ENCODE measurements around the gene GIT1.
"Not testable (repeated sequence)": the region's sequence is repeated elsewhere in the genome, so short reads cannot be mapped to it uniquely, and the experiment has no call there.

GIT1 gene

DNA sequence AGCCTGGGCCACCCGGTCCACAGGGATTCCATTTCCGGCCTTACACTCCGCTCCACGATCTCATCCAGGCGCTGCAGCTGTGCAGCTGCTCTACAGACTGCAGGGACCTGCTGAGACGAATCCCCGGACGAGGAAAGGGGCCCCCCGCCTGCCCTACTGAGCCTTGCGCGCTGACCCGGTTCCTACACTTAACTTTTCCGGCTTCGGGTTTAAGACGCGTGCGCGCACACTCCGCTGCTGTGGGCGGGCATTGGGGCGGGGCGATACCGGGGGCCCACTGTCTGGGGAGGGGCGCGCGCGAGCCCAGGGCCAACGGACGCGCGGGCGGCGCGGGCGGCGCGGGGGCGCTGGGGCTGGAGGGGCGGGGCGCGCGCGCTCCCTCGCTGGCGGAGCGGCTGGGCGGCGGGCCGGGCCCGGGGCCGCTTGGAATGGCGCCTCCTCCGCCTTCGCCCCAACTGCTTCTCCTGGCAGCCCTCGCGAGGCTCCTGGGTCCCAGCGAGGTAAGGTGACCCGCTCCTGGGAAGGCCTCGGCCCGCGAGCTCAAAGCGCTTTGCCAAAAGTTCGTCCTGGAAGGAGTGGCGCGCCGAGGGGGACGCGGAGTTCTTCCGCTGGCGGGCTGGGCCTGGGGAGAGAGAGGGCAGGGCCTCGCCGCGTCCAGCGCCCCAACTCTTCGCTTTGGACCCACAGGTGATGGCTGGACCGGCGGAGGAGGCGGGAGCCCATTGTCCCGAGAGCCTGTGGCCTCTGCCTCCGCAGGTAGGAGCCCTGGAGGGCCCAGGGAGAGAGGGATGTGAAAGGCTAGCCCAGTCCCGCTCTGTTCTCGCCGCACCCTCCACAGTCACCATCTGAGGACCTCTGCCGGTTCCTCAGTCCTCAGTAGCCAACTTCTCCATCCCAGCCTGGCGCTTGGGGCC, 20.9 kb downstream of the GIT1 start, which contains the start of gene TP53I13:
TP53I13 (plus strand) TSS at position 371 of the 914 bp plus-strand sequence; CDS start at position 429, 58 bp downstream.
- peak; percentile 82 to 91 for DNase-seq (ENCODE audit: low read depth in 2 of 2)

DNA sequence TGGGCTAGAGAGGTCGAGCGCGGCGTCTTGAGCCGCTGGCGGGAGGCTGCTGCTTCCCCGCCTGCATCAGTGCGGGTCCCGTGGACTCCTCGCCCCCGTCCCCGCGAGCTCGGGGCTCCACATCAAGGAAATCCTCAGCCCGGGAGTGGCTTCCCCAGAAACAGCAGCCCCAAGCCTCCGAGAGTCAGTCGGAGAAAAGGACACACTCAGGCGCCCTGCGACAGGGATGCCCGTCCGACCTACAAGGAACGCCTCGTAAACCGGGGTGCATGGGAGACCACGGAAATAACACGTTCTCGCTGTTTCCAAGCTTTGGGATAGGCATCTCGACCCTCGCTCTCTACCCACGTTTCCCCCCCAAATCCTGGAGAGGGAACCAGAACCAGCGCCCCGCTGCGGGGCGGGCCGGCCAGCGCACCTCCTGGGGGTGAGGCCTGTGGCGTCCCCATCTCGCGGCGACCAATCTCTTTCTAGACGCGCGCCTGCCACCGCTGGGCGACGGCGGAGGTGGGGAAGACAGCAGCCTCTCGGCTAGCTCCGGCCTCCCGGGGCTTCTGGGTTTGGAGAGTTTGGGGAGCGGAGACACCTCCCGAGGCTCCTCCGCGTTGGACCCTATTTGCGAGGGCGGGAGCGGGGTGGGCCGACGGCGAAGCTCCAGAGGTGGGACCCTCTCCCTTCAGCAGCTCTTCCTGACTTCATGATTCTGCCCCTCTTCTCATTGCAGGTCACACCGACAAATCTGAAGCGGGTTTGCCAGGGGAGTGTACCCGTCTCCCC, 21.7 kb downstream of the GIT1 start:
- peak; percentile 72 to 74 for DNase-seq (ENCODE audit: low read depth in 2 of 2)

DNA sequence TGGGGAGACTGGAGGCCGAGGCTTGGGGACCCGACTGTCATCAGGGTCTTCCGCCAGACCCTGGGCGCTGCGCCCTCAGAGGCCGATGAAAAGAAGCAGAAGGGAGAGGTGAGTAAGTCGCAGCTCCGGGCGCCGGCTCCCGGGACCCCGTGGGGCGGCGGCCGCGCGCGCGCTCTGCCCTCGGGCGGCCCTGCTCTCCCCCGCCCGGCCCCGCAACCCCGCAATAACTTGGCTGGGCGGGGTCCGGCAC, 22.2 kb downstream of the GIT1 start:
- no peak for DNase-seq (ENCODE audit: low read depth in 2 of 2)

DNA sequence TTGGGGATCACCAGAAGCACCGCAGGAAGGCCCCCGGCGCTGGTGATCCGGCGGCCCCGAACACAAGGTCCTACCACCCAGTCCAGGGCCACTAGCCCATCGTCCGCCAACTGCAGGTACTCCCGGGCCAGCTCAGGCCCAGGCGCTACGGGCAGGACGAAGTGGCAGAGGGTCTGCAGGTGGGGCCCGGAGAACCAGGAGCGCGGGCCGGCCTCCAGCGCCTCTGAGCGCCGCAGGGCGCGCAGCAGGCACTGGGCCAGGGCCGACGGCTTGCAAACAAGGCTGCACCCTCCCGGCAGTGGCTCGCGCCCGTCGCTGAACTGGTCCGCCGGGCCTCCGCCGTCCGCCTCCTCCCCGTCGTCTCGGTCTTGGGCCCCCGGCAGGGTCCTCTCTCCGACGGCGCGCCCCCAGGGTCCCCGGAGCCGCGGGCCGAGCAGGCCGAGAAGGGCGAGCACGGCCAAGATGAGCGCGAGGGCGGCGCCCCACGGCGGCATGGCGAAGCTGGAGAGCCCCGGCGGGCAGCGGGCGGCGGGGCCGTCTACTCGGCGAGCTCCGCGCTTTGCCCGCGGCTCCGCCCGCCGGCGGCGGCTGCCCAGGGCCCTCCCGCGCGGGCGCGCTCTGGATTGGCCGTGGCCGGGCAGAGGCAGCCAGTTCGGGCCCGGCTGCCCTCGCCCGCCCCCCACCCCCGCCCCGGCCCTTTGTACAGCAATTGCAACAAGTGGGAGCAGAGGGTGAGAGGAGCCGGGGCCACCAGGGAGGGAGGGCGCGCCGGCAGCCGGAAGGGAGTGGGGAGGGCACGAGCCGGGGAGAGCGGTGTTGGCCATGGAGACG, 22.8 kb downstream of the GIT1 start, which contains the start of gene ABHD15:
ABHD15 (minus strand) TSS at position 565 of the 831 bp plus-strand sequence; CDS start at position 494, 71 bp downstream.
- peak in 1 of 2 donors; percentile 54 for DNase-seq (ENCODE audit: low read depth in 2 of 2)

DNA sequence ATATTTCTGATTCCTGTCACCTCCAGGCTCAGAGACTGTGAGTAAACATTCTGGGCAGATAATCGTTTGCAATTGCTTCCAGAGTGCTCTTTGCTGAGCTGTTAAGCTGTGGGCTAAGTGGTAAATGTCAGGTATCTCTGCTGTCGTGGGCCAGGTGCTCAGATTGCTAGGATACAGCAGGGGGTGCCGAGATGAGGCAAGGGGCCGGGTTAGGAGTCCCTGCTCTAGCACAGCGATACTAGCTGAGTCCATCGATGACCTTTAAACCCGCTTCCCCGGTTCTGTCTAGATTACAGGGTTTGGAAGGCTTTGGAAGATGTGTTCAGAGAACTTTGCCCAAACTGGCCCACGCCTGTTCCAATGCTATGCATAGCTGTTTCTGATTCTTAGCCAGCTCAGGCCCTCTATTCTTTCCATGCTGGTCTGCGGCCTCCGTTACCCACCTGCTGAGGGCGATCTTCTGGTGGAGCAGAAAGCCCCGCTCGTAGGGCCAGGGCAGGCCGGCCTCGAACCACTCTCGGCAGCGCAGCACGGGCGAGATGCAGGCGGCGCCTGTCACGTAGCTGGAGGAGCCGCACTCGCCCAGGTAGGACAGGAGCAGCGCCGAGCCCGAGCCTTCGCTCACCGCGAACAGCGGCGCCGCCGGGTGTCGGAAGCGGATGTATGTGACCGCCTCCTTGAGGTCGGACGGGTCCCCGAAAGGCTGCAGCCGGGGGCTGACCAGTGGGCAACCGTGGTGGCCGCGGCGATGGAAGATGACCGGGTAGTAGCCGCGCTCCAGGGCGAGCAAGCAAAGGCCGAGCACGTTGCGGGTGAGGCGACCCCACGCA, 23.6 kb downstream of the GIT1 start:
- peak in 1 of 2 donors; percentile 41 for DNase-seq (ENCODE audit: low read depth in 2 of 2)

DNA sequence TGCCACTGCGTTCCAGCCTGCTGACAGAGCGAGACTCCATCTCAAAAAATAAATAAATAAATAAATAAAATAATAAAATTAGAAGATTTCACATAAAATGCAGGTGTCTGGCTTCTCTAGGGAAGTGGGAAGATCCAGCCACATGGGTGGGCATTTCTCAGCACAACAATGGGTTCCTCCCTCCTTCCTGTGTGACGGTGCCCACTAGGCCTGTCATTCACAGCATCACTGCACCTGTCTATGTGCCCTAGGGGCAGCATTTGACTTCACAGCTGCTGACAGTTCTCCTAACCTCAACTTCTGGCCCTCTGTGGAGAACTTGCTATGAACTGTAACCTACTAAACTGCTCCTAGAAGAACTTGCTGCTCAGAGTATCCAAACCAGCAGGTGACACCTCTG, 25.6 kb downstream of the GIT1 start:
- no peak for DNase-seq (ENCODE audit: low read depth in 2 of 2)

DNA sequence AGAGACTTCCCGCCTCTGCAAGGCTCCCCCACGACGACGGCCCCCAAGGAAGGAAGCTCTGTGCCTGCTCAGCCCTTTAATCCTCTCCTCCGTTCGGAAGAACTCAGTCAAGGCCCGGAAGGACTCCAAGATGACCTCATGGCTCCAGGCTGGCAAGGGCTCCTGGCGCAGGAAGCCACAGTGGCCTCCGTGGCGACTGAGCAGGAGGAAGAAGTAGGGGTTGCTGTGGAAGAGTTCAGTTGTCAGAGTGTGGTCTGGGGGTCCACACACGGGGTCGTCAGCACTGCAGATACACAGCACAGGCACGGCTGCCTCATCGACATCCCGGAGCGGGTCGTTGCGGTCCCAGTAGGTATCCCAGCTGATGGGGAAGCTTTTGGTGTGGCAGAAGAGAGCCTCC, 26.8 kb downstream of the GIT1 start:
- no peak for DNase-seq (ENCODE audit: low read depth in 2 of 2)

DNA sequence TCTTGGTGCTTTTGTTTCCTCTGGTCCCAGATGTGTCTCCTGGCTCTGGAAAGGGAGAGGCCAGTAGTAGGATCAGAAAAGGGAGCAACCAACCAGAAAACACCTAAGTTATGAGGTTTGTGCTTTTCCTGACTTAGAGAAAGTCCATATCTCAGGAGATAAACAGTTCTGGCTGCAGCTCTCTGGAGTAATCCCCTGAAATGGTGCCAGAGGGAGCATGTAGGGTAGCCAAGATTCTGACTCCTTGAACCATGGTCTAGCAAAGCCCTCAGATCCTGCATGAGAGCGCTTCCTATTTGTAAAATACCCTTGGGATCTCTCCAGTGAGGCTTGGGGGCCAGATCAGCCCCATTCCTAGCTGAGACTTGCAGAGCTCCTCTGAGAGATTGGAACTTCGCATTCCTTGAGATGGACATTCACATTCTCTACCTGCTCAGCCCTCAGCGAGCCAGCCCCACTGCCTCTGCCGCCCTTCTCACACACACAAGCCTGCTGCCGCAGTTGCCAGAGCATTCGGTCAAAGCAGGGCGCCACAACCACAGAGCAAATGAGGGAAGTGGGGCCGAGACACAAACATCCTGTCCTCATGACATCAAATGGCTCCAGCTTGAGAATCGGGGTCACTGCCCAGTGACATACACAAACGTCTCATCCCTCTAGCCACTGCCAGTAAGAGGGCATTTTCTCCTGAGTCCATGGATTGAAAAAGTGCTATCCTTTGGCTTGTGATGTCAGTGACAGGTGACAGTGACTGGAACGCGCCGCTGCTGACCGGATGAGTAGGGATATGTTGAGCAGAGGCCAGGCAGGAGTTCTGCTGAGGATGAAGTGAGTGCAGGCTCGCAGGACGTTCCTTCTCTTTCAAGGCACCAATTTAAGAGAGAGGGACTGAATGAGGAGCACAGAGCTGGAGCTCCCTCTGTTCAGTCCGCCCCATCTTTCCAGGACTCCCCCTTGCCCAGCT, 27.6 kb downstream of the GIT1 start:
- no peak for DNase-seq (ENCODE audit: low read depth in 2 of 2)

DNA sequence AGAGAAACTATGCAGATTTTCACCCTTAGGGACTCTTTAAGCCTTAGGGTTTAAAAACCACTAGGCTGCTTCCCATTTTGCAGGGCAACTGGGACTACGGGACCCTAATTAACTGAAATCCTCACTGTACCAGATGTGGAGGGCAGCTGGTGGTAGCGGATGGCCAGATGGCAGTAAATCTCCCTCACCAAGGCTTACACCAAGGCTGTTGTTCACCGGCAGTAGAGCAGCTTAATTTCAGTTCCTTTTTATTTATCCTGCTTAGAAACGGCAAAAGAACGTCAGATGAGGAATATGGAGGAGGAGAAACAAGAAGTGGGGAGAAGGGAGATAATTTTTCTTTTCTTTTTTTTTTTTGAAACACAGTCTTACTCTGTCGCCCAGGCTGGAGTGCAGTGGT, 29.1 kb downstream of the GIT1 start:
- no peak for DNase-seq (ENCODE audit: low read depth in 2 of 2)

DNA sequence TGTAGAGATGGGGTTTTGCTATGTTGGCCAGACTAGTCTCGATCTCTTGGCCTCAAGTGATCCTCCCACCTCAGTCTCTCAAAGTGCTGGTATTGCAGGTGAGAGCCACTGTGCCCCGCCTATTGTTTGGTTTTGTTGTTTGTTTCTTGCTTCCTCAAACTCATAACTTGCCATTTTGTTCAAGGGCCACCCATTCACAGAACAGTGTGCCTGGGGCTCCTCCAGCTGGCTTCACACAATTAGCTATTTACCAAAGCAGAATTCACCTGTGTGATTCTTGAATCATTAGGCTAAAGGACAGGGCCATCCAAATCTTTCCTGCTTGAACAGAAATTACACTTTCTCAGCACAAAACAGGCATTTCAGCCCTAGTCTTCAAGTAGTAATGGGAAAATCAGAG, 29.8 kb downstream of the GIT1 start:
- DNase-seq (ENCODE audit: low read depth in 2 of 2) = no peak

DNA sequence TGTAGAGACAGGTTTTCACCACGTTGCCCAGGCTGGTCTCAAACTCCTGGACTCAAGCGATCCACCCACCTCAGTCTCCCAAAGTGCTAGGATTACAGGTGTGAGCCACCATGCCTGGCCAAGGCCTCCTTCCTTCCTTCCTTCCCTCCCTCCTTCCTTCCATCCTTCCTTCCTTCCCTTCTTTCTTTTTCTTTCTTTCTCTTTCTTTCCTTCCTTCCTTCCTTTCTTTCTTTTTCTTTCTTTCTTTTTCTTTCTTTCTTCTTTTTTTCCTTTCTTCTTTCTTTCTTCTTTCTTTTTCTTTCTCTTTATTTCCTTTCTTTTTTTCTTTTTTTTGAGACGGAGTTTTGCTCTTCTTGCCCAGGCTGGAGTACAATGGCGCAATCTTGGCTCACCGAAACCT, 31.3 kb downstream of the GIT1 start:
- DNase-seq (ENCODE audit: low read depth in 2 of 2) = not testable (repeated sequence)

DNA sequence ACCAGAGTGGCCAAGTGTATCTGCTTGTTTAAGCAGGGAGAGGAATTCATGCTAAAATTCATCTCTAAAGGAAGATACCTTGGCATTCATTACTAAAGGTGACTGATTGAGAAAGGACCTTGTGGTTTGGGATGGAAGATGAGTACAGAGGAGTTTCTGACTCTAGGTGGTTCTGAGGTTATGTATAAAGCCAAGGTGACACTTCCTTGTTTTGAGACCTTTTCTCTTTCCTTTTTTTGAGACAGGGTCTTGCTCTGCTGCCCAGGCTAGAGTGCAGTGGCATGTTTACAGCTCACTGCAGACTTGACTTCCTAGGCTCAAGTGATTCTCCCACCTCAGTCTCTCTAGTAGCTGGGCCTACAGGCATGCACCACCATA, 31.7 kb downstream of the GIT1 start:
- no peak for DNase-seq (ENCODE audit: low read depth in 2 of 2)

DNA sequence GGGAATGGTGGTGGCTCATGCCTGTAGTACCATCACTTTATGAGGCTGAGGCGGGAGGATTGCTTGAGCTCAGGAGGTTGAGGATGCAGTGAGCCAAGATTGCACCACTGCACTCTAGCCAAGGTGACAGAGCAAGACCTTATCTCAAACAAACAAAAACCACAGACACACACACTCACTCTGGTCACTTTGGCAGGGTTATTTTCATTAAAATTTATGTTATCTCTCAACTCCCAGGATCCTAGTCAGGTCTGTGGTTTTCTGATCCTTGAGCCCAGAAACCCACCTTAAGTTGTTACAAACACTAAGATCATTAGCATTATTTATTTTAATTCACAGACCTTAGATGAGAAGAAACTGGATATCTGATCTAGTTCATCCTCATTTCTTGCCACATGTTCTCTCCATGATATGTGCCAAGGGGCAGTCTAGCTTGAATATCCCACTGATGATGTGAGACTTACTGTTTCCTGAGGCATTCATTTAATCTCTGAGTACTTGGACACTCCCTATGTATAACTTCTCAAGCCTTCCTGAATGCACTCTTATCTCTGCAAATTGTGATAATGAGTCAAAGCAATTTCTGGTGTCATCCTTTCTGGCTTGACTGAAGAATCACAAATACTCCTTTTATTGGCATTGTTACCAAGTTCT, 32.2 kb downstream of the GIT1 start:
- DNase-seq (ENCODE audit: low read depth in 2 of 2) = no peak

DNA sequence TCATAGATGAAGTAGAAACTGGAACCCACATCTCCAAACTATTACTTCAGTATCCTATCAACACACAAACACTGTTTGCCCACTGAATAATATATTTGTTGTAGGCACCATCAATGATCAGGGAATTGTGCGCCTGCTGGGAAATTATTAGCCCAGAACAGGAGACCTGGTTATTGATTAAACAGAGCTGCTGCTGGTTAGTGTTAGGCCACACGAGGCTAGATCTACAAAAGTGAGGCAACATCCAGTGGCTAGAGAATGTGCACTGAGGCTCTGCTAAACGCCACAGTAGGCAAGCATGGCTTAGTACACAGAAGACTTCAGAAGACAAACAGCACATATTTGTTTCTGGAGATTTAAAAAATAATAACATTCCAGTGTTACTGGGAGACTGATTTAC, 33.6 kb downstream of the GIT1 start:
- no peak for DNase-seq (ENCODE audit: low read depth in 2 of 2)

DNA sequence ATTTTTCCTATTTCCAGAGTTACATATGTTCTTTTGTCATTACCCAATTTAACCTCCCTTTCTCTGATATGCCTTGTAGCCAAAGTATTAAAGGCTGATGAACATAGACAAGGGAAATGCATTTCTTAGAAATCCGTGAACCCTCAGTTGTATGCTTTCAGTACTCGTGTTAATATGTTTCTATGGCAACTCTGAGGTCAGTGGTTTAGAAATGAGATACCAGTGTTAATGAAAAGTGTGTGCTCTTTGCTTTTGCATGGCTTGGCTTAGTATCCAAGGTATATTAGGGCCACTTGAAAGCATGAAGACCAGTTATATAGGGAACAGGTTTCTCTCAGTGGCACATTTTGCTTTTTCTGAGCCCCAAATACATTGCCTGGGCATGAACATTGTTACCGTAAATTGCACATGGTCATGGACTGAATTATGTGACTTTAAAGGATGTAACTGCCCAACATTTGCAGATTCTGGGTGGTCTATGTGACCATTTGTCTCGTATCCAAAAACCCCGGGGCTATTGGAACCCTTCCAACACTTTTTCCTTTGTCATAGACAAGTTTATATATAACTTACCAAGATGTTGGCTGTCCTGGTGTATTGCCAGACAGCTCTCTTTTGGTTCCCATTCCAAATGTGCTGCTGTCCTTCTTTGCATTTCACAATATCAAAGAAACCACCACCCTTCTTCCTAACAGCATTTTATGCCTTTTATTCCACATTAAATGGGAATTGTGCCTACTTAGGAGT, 40.1 kb downstream of the GIT1 start:
- DNase-seq (ENCODE audit: low read depth in 2 of 2) = no peak

DNA sequence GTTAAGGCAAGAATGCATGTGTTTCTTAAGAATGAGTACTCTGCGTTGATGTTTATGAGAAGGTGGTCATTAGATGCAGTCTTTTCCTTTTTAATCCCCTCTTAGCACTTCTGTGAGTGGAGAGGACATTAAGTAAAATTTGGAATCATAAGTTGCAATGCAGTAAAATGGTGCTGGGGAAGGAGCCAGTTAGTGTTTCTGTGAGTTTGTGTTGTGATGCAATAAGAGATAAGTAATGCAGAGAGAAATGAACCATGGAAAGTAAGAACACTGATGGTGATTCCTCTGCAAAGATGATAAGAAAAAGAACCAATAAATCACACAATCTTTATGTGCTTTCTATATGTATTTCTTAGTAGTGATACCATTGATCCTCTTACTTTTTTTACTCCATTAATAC, 42.6 kb downstream of the GIT1 start:
- no peak for DNase-seq (ENCODE audit: low read depth in 2 of 2)

DNA sequence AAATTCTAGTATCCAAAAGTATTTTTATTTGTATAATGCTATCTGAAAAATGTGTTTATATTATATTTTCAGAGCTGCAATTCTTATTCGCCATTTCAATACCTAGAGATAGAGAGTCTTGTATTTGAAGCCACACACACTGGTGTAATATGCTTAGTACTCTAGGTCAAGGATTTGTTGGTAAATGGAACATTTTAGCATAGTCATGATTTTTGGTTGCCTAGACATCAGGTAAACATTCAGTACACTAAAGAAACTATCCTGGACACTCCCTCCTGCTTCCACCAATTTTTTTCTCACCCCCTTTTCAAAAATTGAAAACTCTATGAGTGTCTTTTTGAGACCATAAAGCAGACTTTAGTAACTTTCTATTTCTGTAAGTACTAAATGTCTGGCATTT, 43.4 kb downstream of the GIT1 start:
- no peak for DNase-seq (ENCODE audit: low read depth in 2 of 2)

DNA sequence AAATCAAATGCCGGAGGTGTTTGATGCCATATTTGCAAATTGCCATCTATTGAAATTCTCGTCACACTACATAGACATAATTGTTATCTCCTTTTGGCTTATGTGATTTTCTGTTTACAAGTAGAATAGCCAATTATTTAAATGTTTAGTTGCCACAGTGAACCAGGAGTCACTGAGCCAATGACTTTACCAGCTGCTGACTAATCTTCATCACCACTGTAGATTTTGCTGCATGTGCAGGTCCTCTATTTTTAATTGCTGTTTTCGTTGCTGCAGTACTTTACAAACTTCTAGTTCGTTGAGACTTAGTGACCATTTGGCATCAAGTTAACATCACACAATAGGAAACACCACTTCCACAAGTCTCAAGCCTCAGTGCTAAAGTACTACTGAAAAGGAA, 45.4 kb downstream of the GIT1 start:
- no peak for DNase-seq (ENCODE audit: low read depth in 2 of 2)

DNA sequence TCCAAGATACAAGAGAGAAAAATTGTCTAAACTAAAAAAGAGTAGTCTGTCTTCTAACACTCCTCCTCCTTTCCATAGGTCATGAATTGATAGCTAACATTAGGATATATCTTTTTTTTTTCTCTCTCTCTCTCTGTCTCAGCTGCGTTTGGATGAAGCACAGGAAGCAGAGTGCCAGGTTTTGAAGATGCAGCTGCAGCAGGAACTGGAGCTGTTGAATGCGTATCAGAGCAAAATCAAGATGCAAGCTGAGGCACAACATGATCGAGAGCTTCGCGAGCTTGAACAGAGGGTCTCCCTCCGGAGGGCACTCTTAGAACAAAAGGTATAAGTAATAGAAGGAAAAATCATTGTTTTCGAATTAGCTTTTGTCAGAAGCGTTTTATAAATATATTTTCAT, 55.5 kb downstream of the GIT1 start:
- DNase-seq (ENCODE audit: low read depth in 2 of 2) = no peak

Measured in stimulated activated CD8-positive, alpha-beta memory T cell treated with anti-CD3 and anti-CD28 coated beads, Interleukin-2, amount 100 ng/mL, for 48 hours (primary cell).